Measurements from ENCODE around the gene ABR. TPM values are rescaled to one million over a fixed set of nuclear protein-coding genes. Genes with fewer than 3 reads are reported as not detected.
"Not testable (repeated sequence)": the region's sequence is repeated elsewhere in the genome, so short reads cannot be mapped to it uniquely, and the experiment has no call there.

ABR gene
- total RNA-seq, 1 donor from 2014 or later: 134 TPM

GRCh38 chr17:1071103-1071825, 108.5 kb downstream of the ABR start:
- no peak for DNase-seq

DNA sequence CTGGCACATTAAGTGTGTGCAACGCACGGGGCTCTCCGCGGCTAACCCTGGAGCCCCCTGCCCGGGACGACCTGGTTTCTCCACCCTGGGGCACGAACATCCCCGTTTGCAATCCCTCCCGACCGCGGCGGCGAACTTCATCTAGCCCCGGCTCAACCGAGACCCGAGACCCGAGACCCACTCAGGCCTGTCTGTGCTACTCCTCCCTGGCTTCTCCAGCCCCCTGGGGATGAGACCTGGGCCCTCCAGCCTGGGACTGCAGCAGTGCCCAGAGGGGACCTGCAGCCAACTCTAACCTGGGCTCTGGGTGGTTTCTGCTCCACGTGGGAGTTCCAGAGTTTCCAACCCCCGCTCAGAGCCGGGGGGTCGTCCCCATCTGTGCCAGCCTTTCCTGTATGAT, 109.4 kb downstream of the ABR start:
- no peak for DNase-seq

DNA sequence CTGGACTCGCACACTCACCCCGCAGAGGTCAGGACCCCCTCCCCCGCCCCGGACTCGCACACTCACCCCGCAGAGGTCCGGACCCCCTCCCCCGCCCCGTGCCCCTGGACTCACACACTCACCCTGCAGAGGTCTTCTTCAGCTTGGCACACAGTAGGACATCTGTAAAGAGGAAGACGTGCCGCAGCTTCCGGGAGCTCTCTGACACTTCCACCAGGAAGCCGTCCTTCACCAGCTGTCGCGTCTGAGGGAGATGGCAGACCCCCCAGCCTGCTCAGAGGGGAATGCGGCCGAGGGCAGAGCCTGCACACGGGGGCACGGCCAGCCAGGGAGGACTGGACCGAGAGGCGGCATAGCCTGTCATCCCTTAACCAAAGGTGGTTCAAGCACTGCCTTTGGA, 109.9 kb downstream of the ABR start:
- DNase-seq: no peak

DNA sequence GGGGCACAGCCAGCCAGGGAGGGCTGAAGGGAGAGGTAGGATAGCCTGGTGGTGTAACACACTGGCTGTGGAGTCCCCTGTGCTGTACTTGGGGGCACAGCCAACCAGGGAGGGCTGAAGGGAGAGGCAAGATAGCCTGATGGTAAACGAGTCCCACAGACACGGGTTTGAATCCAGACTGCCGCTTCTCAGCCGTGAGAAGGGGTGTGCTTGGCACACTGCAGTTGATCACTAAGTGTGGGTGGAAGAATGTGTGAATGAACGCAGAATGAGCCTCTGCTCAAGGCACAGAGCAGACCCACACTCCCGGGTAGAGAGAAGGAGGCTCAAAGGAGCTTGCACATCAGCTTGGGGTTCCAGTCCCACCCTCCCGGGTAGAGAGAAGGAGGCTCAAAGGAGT, 111.4 kb downstream of the ABR start:
- DNase-seq: no peak

GRCh38 chr17:1067282-1067956, 112.4 kb downstream of the ABR start:
- DNase-seq: no peak

DNA sequence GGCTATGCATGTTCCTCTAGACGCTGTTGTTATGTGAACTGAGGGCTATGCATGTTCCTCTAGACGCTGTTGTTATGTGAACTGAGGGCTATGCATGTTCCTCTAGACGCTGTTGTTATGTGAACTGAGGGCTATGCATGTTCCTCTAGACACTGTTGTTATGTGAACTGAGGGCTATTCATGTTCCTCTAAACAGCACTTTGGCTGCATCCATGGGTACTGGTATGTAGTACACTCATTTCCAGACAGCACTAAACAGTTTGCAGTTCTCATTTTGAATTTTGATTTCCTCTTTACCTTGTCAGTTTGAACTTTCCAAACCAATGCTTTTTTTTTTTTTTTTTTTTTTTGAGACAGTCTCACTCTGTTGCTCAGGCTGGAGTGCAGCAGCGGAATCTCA, 114.4 kb downstream of the ABR start:
- DNase-seq: not testable (repeated sequence)

DNA sequence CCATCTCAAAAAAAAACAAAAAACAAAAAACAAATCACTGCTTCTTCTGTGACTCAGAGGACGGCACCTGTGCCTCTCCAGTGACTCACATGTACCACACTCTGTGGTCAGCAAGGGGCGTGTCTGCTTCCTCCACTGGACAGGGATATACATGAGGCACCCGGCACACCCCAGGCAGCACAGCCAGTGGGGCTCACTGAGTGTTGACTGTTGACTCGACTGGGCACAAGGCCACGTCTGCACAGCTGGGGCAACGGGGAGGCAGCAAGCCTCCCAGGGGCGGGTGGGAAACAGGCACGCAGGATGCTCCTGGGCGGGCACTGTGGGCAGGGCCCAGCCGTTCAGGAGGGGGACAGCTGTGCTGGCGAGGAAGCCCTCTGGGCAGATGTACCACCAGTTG, 118.8 kb downstream of the ABR start:
- DNase-seq: no peak

DNA sequence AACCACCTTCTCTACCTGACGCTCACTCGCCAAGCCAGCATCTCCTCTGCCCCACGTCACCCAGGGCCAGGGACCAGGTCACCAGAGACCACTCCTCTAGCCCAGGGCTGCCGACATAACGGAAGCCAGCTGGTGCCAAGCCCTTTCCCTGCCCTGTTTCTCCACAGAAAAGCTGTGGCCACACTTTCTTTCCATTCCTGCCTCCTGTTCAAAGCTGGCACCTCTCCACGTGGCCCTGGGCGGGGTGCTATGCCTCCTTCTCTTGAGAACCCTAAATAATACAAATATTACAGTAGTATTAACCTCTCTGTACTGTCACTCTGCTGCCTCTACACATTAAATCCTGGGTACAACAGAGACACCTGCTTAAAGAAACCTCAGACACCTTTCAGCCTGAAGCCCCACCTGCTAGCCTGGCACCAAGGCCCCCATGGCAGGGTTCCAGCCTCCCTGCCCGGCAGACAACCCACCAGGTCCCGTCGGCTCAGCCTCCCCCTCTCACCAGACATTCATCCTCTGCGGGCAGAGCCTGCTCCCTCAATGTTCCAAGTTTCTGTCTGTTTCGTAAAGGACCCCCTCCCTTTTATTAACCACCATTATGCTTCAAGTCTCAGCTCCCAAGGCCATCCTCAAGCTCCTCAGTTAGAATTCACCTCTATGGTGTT, 120.5 kb downstream of the ABR start:
- DNase-seq: no peak

- DNase-seq: no peak
These were observed 121.2 kb downstream of the ABR start for GRCh38 chr17:1058423-1059130.

DNA sequence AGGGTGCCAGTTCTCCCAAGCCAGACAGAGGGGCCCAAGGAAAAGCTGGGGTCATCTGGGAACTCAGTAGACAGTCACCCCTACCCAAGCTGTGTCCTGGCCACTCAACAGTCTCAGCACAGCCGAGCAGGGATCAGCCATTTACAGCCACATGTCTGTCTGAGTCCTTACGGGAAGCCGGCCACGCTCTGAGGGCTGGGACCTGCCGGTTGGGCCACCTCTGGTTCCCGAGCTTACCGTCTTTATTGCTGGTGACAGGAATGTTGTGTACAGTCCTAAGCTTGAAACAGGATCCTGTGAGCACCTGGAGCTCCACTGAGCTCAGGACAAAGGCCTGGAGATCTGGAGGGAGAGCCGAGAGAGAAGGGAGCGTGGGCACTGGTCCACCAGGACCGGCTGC, 123.0 kb downstream of the ABR start:
- no peak for DNase-seq

GRCh38 chr17:1055751-1056645, 123.8 kb downstream of the ABR start:
- peak; percentile 39 for DNase-seq

DNA sequence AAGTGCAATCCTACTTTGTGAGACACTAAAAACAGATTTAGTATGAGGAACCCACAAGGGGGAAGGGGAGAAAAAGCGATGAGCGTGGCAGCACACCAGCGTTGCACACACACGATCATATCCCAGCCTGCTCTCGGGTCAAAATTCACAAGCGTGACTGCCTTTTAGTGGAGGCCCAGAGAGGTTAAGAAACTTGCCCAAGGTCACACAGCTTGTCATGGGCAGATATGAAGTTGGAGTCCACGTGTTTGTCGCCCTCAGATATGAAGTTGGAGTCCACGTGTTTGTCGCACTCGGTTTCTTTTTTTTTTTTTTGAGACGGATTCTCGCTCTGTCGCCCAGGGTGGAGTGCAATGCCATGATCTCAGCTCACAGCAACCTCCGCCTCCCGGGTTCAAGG, 124.5 kb downstream of the ABR start:
- no peak for DNase-seq

GRCh38 chr17:1054656-1055055, 125.1 kb downstream of the ABR start:
- DNase-seq: no peak

DNA sequence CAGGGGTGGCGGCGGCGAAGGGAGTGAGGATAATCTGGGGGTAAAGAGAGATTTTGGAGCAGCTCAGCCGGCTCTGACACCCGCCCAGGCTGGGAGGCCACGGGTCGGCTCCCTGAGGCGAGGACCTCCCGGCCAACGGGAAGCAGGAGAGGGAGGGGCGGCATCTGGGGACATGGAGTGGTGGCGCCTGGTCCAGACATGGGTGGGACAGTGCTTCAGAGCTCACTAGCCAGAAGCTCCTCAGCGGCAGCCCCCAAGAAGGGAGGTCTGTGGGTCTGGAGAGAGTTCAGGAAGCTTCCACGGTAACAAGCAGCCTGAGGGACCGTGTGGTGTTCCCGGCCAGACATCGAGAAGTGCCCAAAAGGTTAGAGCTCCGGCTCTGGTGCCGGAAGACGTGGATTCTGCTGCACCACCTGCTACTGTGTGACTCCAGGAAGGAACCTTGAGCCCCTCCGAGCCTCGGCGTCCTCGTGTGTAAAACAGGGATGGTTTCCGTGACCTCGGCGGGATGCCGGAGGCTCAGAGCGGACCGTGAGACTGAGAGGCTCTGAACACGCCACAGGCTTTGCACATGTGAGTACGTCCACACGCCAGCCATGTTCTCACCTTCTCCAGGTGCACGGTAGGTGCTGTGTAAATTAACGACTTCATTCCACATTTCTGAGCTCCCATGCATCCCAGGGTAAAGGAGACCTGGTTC, 126.0 kb downstream of the ABR start:
- DNase-seq: no peak

DNA sequence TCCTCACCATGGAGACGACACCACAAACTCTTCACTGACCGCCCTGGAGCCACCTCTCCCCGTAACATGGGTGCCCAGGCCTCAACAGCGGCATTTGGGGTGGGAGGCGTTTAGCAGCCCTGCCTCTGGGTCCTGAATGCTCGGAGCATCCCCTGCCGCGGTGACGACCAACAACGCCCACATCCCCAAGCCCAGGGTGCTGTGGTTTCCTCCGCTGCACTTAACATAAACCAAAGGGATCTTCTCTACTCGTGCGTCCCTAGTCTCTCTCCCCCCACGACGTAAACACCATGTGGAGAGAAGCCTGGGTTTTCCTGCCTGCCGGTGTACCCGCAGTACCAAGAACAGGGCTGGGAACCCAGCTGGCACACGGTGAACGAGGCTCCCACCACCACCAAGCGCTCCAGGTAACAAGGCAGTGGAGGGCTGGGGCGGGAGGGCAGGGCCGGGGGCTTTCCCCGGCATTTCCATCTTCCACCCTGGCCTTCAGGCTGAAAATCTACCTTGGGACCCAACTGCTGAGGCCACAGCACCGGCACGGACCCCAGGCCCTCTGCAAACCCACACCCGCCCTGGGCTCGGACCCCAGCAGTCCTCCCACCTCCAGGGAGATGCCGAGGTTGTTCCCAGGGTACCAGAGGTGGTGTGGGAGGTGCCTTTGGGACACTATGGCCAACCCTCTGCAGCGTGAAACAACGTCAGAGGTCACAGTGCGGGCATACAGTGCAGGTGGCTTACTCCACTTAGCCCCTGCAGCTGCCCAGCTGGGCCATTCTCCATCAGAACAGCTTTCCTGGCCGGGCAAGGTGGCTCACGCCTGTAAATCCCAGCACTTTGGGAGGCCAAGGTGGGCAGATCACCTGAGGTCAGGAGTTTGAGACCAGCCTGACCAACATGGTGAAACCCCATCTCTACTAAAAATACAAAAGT, 128.5 kb downstream of the ABR start:
- no peak for DNase-seq

DNA sequence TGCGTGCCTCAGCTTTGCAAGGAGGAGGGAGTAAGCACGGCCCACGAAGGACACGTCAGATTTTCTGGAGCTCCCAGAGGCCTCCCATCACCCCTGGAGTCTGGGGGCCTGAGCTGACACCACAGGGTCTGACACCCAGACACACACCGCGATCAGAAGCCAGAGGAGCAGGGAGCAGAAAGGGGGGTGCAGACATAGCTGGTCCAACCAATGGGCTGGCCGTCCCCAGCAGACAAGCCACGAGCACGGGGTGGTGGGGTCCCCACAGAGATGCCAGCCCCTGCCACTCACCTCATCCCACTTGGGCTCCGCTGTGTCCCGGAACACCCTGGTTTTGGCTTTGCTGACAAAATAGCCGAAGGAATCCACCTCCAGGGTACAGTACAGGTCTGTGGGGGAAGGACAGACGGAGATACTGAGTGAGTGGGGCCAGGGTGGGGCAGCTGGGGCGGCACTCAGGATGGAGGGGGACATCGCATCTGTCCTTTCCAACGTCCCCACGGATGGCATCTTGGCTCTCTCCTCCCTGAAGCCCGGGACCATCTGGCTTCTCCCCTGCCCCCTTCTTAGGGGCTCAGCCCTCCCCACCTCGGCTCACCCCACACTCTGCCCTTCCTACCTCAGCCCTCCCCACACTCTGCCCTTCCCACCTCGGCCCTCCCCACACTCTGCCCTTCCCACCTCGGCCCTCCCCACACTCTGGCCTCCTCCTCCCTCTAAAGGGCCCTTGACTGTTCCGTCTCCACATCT, 129.4 kb downstream of the ABR start:
- no peak for DNase-seq

GRCh38 chr17:1049446-1050225, 130.1 kb downstream of the ABR start:
- DNase-seq: no peak

- DNase-seq: not testable (repeated sequence)
These were observed 131.2 kb downstream of the ABR start for GRCh38 chr17:1048516-1049115.
